ENCODE data around the gene LIMS2. TPM values are rescaled to one million over a fixed set of nuclear protein-coding genes. Genes with fewer than 3 reads are reported as not detected.

The LIMS2 gene
- total RNA-seq, 6 experiments from 2014 or later, result 6.6 to 37.7 (median 19.5) TPM

DNA sequence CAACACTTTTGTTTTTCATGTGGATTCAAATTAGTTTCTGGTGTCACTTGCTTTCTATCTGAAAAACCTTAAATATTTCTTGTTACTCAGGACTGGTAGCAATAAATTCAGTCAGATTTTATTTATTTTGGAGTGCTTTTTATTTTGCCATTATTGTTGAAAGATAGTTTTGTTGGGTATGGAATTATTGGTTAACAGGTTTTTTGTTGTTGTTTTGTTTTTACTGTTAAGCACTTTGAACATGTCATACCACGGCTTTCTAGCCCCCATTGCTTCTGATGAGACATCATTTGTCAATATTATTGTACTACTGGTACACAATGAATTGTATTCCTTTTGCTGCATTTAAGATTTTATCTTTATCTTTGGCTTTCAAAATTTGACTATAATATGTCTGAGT lies 13.1 kb upstream of the LIMS2 start:
- Histone ChIP-seq H3K27me3 (no peaks in the 10 kb centered on the region), H3K4me1 (no peaks in the 10 kb centered on the region), H3K27ac (no peak overlapping the region), H3K9me3 (no peaks in the 10 kb centered on the region), H3K36me3 (no peaks in the 10 kb centered on the region), H3K4me3 (no peak overlapping the region)
- no peak for TF ChIP-seq POLR2A (IDR thresholded peaks at IDR 0.05)
- TF ChIP-seq, protein P1, sequence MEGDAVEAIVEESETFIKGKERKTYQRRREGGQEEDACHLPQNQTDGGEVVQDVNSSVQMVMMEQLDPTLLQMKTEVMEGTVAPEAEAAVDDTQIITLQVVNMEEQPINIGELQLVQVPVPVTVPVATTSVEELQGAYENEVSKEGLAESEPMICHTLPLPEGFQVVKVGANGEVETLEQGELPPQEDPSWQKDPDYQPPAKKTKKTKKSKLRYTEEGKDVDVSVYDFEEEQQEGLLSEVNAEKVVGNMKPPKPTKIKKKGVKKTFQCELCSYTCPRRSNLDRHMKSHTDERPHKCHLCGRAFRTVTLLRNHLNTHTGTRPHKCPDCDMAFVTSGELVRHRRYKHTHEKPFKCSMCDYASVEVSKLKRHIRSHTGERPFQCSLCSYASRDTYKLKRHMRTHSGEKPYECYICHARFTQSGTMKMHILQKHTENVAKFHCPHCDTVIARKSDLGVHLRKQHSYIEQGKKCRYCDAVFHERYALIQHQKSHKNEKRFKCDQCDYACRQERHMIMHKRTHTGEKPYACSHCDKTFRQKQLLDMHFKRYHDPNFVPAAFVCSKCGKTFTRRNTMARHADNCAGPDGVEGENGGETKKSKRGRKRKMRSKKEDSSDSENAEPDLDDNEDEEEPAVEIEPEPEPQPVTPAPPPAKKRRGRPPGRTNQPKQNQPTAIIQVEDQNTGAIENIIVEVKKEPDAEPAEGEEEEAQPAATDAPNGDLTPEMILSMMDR (IDR thresholded peaks at IDR 0.05), result no peak
- ATAC-seq (no peak), DNase-seq (no peak)
- 56% methylated on average over 1 of the region's 1 CpG for WGBS (ENCODE audit: insufficient coverage, low coverage, low lambda C conversion rate, missing lambda C conversion rate)
- intact Hi-C loops (cut with DNase I), result no loop called here

DNA sequence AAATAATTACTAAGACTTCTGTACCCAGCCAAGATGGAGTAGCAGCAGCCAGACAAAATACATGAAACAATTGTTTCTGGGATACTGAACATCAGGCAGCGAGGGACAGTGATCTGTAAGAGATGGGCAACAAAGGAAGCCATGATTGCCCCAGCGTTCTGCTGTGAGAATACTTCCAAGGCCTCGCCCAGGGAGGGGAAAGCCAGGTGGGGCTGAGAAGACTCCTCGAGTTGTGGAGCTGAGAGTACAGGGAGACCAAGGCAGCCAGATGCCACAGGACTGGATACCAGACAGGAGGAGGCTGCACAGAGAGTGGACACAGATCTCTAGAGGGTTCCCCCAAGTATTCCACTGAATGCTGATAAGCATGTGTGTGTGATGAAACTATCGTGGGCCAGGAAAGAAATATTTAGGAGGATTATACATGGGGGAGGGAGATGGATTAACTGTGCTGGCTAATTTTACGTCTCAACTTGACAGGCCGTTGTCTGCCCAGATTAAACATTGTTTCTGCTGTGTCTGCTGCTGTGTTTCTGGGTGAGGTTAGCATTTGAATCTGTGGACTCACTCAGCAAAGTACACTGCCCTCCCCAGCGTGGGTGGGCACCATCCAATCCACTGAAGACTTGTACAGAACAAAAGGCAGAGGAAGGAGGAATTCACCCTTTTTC lies 10.2 kb upstream of the LIMS2 start:
- Histone ChIP-seq H3K36me3 (no peaks in the 10 kb centered on the region), H3K4me1 (no peaks in the 10 kb centered on the region), H3K27me3 (no peaks in the 10 kb centered on the region), H3K27ac (no peak overlapping the region), H3K4me3 (no peak overlapping the region), H3K9me3 (no peaks in the 10 kb centered on the region)
- DNase-seq (no peak), ATAC-seq (no peak)
- no peak for TF ChIP-seq POLR2A (IDR thresholded peaks at IDR 0.05)
- TF ChIP-seq, protein P1 (IDR thresholded peaks at IDR 0.05), result no peak
- WGBS (ENCODE audit: insufficient coverage, low coverage, low lambda C conversion rate, missing lambda C conversion rate), result 79% methylated on average over 8 of the region's 8 CpGs
- intact Hi-C loops (cut with DNase I), result no loop called here

DNA sequence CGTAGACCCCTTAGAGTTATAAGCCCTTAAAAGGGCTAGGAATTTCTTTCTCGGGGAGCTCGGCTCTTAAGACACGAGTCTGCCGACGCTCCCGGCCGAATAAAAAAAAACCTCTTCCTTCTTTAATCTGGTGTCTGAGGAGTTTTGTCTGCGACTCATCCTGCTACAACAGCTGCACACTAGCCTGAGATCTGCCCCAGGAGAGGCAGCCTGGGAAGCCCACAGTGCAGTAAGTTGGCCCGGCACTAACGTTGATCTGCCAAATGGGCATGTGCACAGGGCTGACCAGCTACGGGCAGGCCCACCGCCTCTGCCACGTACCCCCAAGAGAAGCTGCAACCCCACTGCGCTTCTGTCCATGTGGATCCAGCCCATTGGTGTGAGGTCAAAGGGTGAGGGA lies 8.4 kb upstream of the LIMS2 start:
- TF ChIP-seq POLR2A (IDR thresholded peaks at IDR 0.05), result no peak
- TF ChIP-seq, protein P1 (IDR thresholded peaks at IDR 0.05), result no peak
- 78% methylated on average over 13 of the region's 15 CpGs for WGBS (ENCODE audit: insufficient coverage, low coverage, low lambda C conversion rate, missing lambda C conversion rate)
- no peaks in the 10 kb centered on the region for H3K36me3 ChIP-seq
- ATAC-seq (peak in 3 of 4 donors; percentile 32 to 48 (median 33)), DNase-seq (no peak)
- H3K27ac ChIP-seq, result no peak overlapping the region
- no peak overlapping the region for H3K4me3 ChIP-seq
- intact Hi-C loops (cut with DNase I), result no loop called here
- H3K9me3 ChIP-seq, result no peaks in the 10 kb centered on the region
- H3K27me3 ChIP-seq, result no peaks in the 10 kb centered on the region
- no peaks in the 10 kb centered on the region for H3K4me1 ChIP-seq

DNA sequence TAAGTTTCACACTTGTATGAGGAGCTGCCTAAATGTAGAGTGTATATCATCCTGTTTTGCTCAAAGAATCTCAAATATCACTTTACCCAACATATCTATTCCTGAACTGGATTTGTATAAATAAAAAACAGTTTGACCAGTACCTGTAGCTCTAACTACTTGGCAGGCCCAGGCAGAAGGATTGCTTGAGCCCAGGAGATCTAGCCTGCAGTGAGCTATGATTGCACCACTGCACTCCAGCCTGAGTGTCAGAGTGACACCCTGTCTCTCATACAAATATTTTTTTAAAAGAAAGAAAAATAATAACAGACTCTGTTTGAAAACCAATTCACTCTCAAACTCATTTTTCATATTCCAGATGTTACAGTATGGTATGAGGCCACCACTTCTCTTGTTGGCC lies 7.7 kb upstream of the LIMS2 start:
- no peak overlapping the region for H3K4me3 ChIP-seq
- ATAC-seq, result peak in 1 of 4 donors; percentile 25
- H3K4me1 ChIP-seq, result no peaks in the 10 kb centered on the region
- TF ChIP-seq POLR2A (IDR thresholded peaks at IDR 0.05), result no peak
- TF ChIP-seq, protein P1 (IDR thresholded peaks at IDR 0.05), result no peak
- H3K9me3 ChIP-seq, result no peaks in the 10 kb centered on the region
- intact Hi-C loops (cut with DNase I), result no loop called here
- H3K27me3 ChIP-seq, result no peaks in the 10 kb centered on the region
- H3K27ac ChIP-seq, result no peak overlapping the region
- no peaks in the 10 kb centered on the region for H3K36me3 ChIP-seq
- DNase-seq, result no peak

Data from right lobe of liver (tissue), 6 donors.